Neural progenitor cell (in vitro differentiated cells): ENCODE results near the gene NUP58.

ENCODE experiments used
- EZH2 ChIP-seq: fragments of 200-600 bp; sonication (generic); IDR thresholded peaks from 2 replicates; pipeline ENCODE4 v1.6.1; 2017; ENCODE audit warnings: antibody characterized with exemption, mild to moderate bottlenecking, moderate library complexity
- EZH2phosphoT487 ChIP-seq: fragments of 200-600 bp; sonication (generic); IDR thresholded peaks from 2 replicates; pipeline ENCODE4 v1.6.1; 2017; ENCODE audit warnings: antibody characterized with exemption
- TF ChIP-seq, protein P1 (sequence below): fragments of 200-600 bp; sonication (generic); IDR thresholded peaks from 2 replicates; pipeline ENCODE4 v1.5.1; 2017; ENCODE audit warnings: antibody characterized with exemption, mild to moderate bottlenecking

DNA sequence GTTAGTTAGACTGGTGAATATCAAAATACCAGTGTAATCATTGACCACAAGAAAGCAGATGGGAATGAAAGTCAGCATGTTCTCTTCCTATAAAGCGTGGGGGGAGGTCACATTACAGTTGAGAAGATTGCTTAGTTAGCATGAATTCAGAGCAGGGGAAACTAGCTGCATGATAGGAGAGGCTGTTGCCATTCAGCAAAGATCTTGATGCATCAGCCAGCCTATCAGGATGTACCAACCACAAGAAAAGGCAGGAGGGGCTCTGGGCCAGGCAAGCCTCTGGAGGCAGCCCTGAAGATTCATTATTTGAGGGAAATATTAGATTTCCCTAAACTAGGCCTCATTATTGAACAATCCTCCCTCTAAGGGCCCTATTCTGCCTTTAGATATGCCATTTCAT, 9.1 kb upstream of the NUP58 start:
- TF ChIP-seq, protein P1, sequence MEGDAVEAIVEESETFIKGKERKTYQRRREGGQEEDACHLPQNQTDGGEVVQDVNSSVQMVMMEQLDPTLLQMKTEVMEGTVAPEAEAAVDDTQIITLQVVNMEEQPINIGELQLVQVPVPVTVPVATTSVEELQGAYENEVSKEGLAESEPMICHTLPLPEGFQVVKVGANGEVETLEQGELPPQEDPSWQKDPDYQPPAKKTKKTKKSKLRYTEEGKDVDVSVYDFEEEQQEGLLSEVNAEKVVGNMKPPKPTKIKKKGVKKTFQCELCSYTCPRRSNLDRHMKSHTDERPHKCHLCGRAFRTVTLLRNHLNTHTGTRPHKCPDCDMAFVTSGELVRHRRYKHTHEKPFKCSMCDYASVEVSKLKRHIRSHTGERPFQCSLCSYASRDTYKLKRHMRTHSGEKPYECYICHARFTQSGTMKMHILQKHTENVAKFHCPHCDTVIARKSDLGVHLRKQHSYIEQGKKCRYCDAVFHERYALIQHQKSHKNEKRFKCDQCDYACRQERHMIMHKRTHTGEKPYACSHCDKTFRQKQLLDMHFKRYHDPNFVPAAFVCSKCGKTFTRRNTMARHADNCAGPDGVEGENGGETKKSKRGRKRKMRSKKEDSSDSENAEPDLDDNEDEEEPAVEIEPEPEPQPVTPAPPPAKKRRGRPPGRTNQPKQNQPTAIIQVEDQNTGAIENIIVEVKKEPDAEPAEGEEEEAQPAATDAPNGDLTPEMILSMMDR, result no peak
- TF ChIP-seq EZH2 (no peak), EZH2phosphoT487 (no peak)
